Endometrium (tissue), 2 donors: Measurements from ENCODE around the gene PDE6D.

ENCODE experiments used
- FAIRE-seq: peaks from 2 replicates; lab custom pipeline; 2012; peaks lifted over from hg19 to GRCh38; lab: Jason Lieb, UNC
- donor health status: control.
- donor health status: control.

The PDE6D gene

DNA sequence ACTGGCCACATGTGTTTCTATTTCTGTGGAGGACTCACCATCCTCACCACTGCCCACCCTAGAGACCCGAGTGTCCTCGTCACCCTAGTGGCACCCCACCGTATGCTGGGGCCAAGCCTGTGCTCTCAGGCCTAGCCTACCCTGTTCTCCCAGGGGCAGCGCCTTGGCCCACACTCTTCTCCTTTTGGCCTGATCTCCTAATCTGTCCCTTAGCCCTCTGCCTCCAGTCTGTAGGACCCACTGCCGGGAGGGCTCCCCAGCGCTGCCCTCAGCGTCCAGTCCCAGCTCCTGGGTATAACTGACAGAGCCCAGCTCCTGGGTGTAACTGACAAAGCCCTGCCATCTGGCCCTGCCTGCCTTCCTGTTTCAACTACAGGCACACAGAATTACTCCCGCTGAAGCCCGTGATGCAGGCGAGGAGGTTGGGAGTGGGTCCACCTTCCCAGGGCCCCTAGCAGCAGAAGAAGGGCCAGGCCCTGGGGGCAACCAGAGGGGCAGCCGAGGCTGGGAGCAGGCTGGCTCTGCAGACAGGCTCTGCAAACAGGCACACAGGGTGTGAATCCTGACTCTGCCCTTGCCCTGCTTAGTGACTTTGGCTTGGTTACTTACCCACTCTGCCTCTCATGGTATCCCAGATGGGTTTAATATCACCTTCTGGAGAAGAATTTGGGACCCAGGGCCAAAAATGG lies 98.3 kb downstream of the PDE6D start:
- no peak for FAIRE-seq
